Ovary (tissue), 9 donors: ENCODE results near the gene SAP30BP. TPM values are rescaled to one million over a fixed set of nuclear protein-coding genes. Genes with fewer than 3 reads are reported as not detected.

Experiments
- DNase-seq, 5 donors: peaks; one replicate each; pipeline ENCODE4 v3.0.0-alpha.2; 2019 to 2020
- H3K27ac ChIP-seq, 2 donors: fragments of 200-600 bp; one replicate each; pipeline versions ENCODE4 v1.5.1 to v1.8.0; 2019 to 2022
- H3K27me3 ChIP-seq: fragments of 200-600 bp; one replicate; pipeline ENCODE4 v1.8.0; 2022
- H3K36me3 ChIP-seq: fragments of 200-600 bp; sonication (generic); one replicate; pipeline ENCODE4 v1.5.1; 2019
- H3K4me1 ChIP-seq: one replicate; pipeline ENCODE4 v1.8.1; 2013; ENCODE audit warnings: mild to moderate bottlenecking, moderate library complexity; ENCODE audit not compliant: insufficient read depth
- H3K4me3 ChIP-seq: fragments of 200-600 bp; sonication (generic); one replicate; pipeline ENCODE4 v1.5.1; 2017
- H3K9me3 ChIP-seq, 2 donors: fragments of 200-600 bp in 1 of 2; sonication (generic) in 1 of 2; one replicate each; pipeline versions ENCODE4 v1.5.1 to v1.8.1; 2013 to 2019; ENCODE audit warnings: mild to moderate bottlenecking in 1 of 2, moderate library complexity in 1 of 2
- CTCF ChIP-seq, 3 donors: fragments of 450-650 bp in 2 of 3; fragments of 200-600 bp in 1 of 3; IDR thresholded peaks; one replicate each; pipeline versions ENCODE4 v1.5.1 to v1.8.0; 2016 to 2022; ENCODE audit warnings: antibody characterized with exemption in 3 of 3, mild to moderate bottlenecking in 1 of 3
- EP300 ChIP-seq: sonication (generic); formaldehyde crosslinking; IDR thresholded peaks from one replicate; pipeline ENCODE4 v1.6.1; 2017; ENCODE audit warnings: antibody characterized with exemption
- POLR2A ChIP-seq: fragments of 450-650 bp; IDR thresholded peaks from one replicate; pipeline ENCODE4 v1.6.1; 2017; ENCODE audit warnings: antibody characterized with exemption, mild to moderate bottlenecking, moderate library complexity
- WGBS, 3 donors: extraction: QIAGEN DNeasy Blood & Tissue Kit in 1 of 3; methylation state at CpG; one replicate each; pipeline versions ENCODE4 v1.1.5 to v1.1.7; 2013 to 2017; 5-methylcytosine and 5-hydroxymethylcytosine counted together
- intact Hi-C, 4 donors: fragments of 100-400 bp; cut with DNase I; formaldehyde crosslinking; loops; one replicate each; pipeline versions ENCODE4 v1.11.0 to v1.15.1; 2022 to 2023
- polyA plus RNA-seq, 2 donors: library from polyadenylated mRNA; stranded (reverse); fragments of 200-250 nt in 1 of 2; fragments of 350-450 nt in 1 of 2; fragmentation: Illumina TruSeq in 1 of 2; extraction: RNeasy Lipid Tissue Mini Kit (QIAGEN cat#74804) in 1 of 2; gene quantifications; one replicate each; pipeline ENCODE4 v1.2.3, GENCODE V29; 2013 to 2014
- total RNA-seq, 7 donors: library from RNA; depleted of rRNA in 2 of 7; stranded (reverse); fragments of >200 nt in 2 of 7; fragmentation: NEBNext Ultra II Directional in 3 of 7; extraction: Animal tissue kit (Norgen Biotek cat#: 25700) in 3 of 7; gene quantifications; one replicate each; pipeline versions ENCODE4 v1.1.0 to v1.2.4, GENCODE V29; 2016 to 2023
- donor health status: DM: no; HTN: no; CAD: no; lungs with moderate emphysema.
- donor health status: DM: no; HTN: no; CAD: no.
- donor health status: Bipolar disorder and iron deficiency.
- donor health status: DM: yes; HTN: yes; CAD: no.
- donor health status: DM: no; HTN: no; CAD: no.
- donor health status: DM: yes; HTN: yes; CAD: no.

Gene SAP30BP
- total and polyA plus RNA-seq, 9 donors: 54.8 to 89.1 (median 81.7) TPM

- Histone ChIP-seq H3K36me3 (no peaks in the 10 kb centered on the region), H3K4me3 (peak within 1 kb of the TSS; percentile 1), H3K27me3 (no peaks in the 10 kb centered on the region), H3K4me1 (peaks cover 12% of the 10 kb centered on the region), H3K9me3 (no peaks in the 10 kb centered on the region), H3K27ac (peak within 1 kb of the TSS; percentile 49 to 80)
- intact Hi-C loops: loop anchor here in 3 of 4 donors (2.0 to 5.0 kb wide), 2 partner anchors 42 to 114 kb away; no protein-coding TSS in a partner anchor
- TF ChIP-seq CTCF (IDR thresholded peaks at IDR 0.05): peak; percentile 84 to 98 (median 85)
- no peak for TF ChIP-seq EP300
- TF ChIP-seq POLR2A: no peak
- 5 to 9% (median 6%) methylated on average over 19 of the region's 19 CpGs for WGBS, 3 donors
- peak; percentile 90 to 92 (median 91) for DNase-seq
These were observed 34.2 kb upstream of the SAP30BP start, which contains the start of gene SMIM5 for GRCh38 chr17:75632863-75633485. SMIM5 (plus strand) TSS chr17:75633434; CDS start chr17:75640202, 6,768 bp downstream.

GRCh38 chr17:75633486-75634375 is 33.4 kb upstream of the SAP30BP start:
- intact Hi-C loops: loop anchor here in 3 of 4 donors (2.0 to 5.0 kb wide), 2 partner anchors 43 to 114 kb away; no protein-coding TSS in a partner anchor
- Histone ChIP-seq H3K27ac (peak overlapping the region; percentile 49 to 80), H3K36me3 (no peaks in the 10 kb centered on the region), H3K9me3 (no peaks in the 10 kb centered on the region), H3K4me3 (peak overlapping the region; percentile 1), H3K4me1 (peaks cover 8% of the 10 kb centered on the region), H3K27me3 (no peaks in the 10 kb centered on the region)
- peak; percentile 88 to 94 (median 89) for DNase-seq
- TF ChIP-seq POLR2A (no peak), CTCF (IDR thresholded peaks at IDR 0.05) (peak; percentile 40 to 54 (median 41)), EP300 (no peak)
- WGBS, 3 donors: 5 to 6% (median 5%) methylated on average over 27 of the region's 27 CpGs

GRCh38 chr17:75634376-75634740 is 32.8 kb upstream of the SAP30BP start:
- TF ChIP-seq EP300: no peak
- TF ChIP-seq POLR2A: no peak
- TF ChIP-seq CTCF (IDR thresholded peaks at IDR 0.05): no peak
- Histone ChIP-seq H3K27ac (peak overlapping the region in 1 of 2 donors; percentile 80), H3K27me3 (no peaks in the 10 kb centered on the region), H3K9me3 (no peaks in the 10 kb centered on the region), H3K4me3 (no peak overlapping the region), H3K4me1 (peaks cover 8% of the 10 kb centered on the region), H3K36me3 (no peaks in the 10 kb centered on the region)
- 63 to 71% (median 64%) methylated on average over 9 of the region's 9 CpGs for WGBS, 3 donors
- intact Hi-C loops: loop anchor here in 2 of 4 donors (5.0 kb wide), 1 partner anchor 113 kb away; no protein-coding TSS in a partner anchor
- DNase-seq: peak in 2 of 5 donors; percentile 24 to 35
